Progenitor cell of endocrine pancreas (in vitro differentiated cells): ENCODE results near the gene CMPK1. TPM values are rescaled to one million over a fixed set of nuclear protein-coding genes. Genes with fewer than 3 reads are reported as not detected.
A peak's percentile ranks its signal among the peaks of the same experiment; 100 is the strongest.
"Not testable (repeated sequence)": the region's sequence is repeated elsewhere in the genome, so short reads cannot be mapped to it uniquely, and the experiment has no call there.

Experiments used
- DNase-seq: peaks from one replicate; pipeline ENCODE4 v3.0.0; 2021; ENCODE audit warnings: low spot score; ENCODE audit not compliant: unreplicated experiment
- H3K27ac Mint-ChIP-seq: 2 replicates; pipeline ENCODE4 v1.8.0; 2021; ENCODE audit warnings: mild to moderate bottlenecking, moderate library complexity, mixed read lengths
- H3K27me3 Mint-ChIP-seq: 2 replicates; pipeline ENCODE4 v1.8.0; 2021; ENCODE audit warnings: mixed read lengths
- H3K36me3 Mint-ChIP-seq: 2 replicates; pipeline ENCODE4 v1.8.0; 2022; ENCODE audit warnings: mixed read lengths; ENCODE audit not compliant: insufficient read depth
- H3K4me1 Mint-ChIP-seq: 2 replicates; pipeline ENCODE4 v1.8.0; 2021; ENCODE audit warnings: low read depth, mixed read lengths
- H3K4me3 Mint-ChIP-seq: 2 replicates; pipeline ENCODE4 v1.8.0; 2021; ENCODE audit warnings: low read depth, mild to moderate bottlenecking, moderate library complexity, mixed read lengths
- H3K9me3 Mint-ChIP-seq: 2 replicates; pipeline ENCODE4 v1.8.0; 2021; ENCODE audit warnings: low read depth, mixed read lengths
- total RNA-seq: library from RNA; stranded (reverse); gene quantifications from 2 replicates; pipeline ENCODE4 v1.2.1, GENCODE V29; 2021
- TF ChIP-seq, protein P1 (sequence below): fragments of 200-600 bp; sonication (generic); IDR thresholded peaks from one replicate; pipeline ENCODE4 v1.5.0; 2021; ENCODE audit warnings: antibody characterized with exemption, mild to moderate bottlenecking; ENCODE audit not compliant: unreplicated experiment

CMPK1 gene
- total RNA-seq, 1 donor from 2014 or later, result 53.1 TPM

DNA sequence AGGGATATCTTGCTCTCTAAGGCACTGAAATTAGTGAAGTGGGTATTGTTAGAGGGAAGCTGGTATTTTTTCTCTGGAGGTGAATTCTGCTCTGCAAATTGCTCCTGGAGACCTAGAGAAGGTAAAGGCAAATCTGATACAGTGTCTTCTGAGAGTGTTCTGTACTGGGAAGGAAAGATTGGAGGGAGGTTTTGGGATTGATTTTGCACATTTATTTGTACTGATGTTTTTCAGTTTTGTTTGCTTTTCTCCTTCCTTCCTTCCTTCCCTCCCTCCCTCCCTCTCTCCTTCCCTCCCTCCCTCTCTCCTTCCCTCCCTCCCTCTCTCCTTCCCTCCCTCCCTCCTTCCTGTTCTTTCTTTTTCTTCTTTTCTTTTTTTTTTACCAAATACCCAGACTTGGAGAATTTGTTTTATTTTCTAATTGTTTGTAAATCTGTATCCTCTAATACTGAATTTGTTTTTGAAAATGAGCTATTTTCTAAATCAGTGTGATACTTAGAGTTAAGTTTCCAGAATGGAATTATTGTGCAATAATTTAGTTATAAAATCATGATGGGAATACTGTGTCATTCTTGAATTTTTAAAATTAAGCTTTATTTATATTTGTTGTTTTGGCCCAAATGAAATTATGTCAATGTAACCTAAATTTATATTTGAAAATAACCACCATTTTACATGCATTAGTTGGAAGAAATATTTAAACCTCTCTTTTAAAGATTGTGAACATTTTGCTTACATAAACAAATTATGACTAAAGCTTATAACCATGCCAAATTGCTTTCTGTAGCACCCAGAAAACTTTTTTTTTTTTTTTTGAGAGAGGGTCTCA lies 4.9 kb downstream of the CMPK1 start:
- DNase-seq, result no peak
- Mint-ChIP-seq H3K27me3 (no peaks in the 10 kb centered on the region), H3K27ac (peak overlapping the region; percentile 19), H3K4me3 (no peak overlapping the region), H3K4me1 (peaks cover 12% of the 10 kb centered on the region), H3K9me3 (no peaks in the 10 kb centered on the region), H3K36me3 (peaks cover 2% of the 10 kb centered on the region)
- TF ChIP-seq, protein P1, sequence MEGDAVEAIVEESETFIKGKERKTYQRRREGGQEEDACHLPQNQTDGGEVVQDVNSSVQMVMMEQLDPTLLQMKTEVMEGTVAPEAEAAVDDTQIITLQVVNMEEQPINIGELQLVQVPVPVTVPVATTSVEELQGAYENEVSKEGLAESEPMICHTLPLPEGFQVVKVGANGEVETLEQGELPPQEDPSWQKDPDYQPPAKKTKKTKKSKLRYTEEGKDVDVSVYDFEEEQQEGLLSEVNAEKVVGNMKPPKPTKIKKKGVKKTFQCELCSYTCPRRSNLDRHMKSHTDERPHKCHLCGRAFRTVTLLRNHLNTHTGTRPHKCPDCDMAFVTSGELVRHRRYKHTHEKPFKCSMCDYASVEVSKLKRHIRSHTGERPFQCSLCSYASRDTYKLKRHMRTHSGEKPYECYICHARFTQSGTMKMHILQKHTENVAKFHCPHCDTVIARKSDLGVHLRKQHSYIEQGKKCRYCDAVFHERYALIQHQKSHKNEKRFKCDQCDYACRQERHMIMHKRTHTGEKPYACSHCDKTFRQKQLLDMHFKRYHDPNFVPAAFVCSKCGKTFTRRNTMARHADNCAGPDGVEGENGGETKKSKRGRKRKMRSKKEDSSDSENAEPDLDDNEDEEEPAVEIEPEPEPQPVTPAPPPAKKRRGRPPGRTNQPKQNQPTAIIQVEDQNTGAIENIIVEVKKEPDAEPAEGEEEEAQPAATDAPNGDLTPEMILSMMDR, result no peak

DNA sequence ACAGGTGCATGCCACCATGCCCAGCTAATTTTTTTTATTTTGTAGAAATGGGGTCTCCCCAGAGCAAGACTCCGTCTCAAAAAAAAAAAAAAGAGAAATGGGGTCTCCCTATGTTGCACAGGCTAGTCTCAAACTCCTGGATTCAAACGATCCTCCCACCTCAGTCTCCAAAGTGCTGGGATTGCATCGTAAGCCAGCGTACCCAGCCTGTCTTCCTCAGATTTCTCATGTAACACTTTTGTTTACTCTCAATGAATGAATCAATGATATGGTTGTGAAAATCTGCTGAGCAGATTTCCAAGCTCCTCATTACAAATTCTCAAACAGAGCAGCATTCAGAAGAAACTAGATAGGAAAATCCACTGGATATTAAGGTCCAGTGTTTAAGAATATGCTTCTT lies 6.6 kb downstream of the CMPK1 start:
- Mint-ChIP-seq H3K27me3 (no peaks in the 10 kb centered on the region), H3K4me3 (no peak overlapping the region), H3K36me3 (peaks cover 2% of the 10 kb centered on the region), H3K27ac (peak overlapping the region; percentile 13), H3K9me3 (no peaks in the 10 kb centered on the region), H3K4me1 (peaks cover 6% of the 10 kb centered on the region)
- TF ChIP-seq, protein P1, result no peak
- DNase-seq, result no peak

GRCh38 chr1:47346979-47347378 lies 13.4 kb downstream of the CMPK1 start:
- not testable (repeated sequence) for H3K4me1 Mint-ChIP-seq, H3K4me3 Mint-ChIP-seq, DNase-seq, H3K27me3 Mint-ChIP-seq, H3K36me3 Mint-ChIP-seq, H3K9me3 Mint-ChIP-seq
- peak overlapping the region; percentile 24 for H3K27ac Mint-ChIP-seq

- Mint-ChIP-seq H3K4me1 (peaks cover 5% of the 10 kb centered on the region), H3K27ac (no peak overlapping the region), H3K36me3 (peaks cover 6% of the 10 kb centered on the region), H3K27me3 (no peaks in the 10 kb centered on the region), H3K9me3 (no peaks in the 10 kb centered on the region), H3K4me3 (no peak overlapping the region)
- TF ChIP-seq, protein P1, result no peak
- DNase-seq, result no peak
These were observed 14.1 kb downstream of the CMPK1 start for GRCh38 chr1:47347735-47348134.

DNA sequence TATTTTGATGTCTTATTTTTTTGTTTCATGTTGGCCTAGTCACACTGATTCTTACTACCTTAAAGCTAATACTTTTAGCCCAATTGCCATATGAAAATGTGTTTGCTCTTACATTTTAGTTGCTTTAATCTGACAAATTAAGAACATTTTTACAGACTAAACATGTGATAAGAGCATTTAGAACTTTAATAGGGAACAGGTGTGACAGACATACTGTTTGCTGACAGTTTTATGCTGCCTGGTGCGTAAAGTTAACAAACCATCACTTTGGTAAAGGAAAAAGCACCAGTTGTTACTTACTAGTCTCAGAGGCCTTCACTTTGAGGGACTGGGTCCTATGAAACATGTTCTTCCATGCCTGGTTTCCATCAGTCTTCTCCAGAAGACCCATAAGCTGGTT lies 14.7 kb downstream of the CMPK1 start:
- H3K9me3 Mint-ChIP-seq, result no peaks in the 10 kb centered on the region
- peaks cover 10% of the 10 kb centered on the region for H3K4me1 Mint-ChIP-seq
- H3K27ac Mint-ChIP-seq, result no peak overlapping the region
- no peaks in the 10 kb centered on the region for H3K27me3 Mint-ChIP-seq
- H3K4me3 Mint-ChIP-seq, result no peak overlapping the region
- no peak for DNase-seq
- TF ChIP-seq, protein P1, result no peak
- peaks cover 6% of the 10 kb centered on the region for H3K36me3 Mint-ChIP-seq

- H3K9me3 Mint-ChIP-seq, result no peaks in the 10 kb centered on the region
- H3K27me3 Mint-ChIP-seq, result no peaks in the 10 kb centered on the region
- no peak overlapping the region for H3K4me3 Mint-ChIP-seq
- no peak overlapping the region for H3K27ac Mint-ChIP-seq
- peaks cover 6% of the 10 kb centered on the region for H3K36me3 Mint-ChIP-seq
- DNase-seq, result no peak
- TF ChIP-seq, protein P1, result no peak
- peaks cover 12% of the 10 kb centered on the region for H3K4me1 Mint-ChIP-seq
These were observed 17.7 kb downstream of the CMPK1 start for GRCh38 chr1:47351305-47351704.
